ENCODE results near the gene VTCN1.
A peak's percentile ranks its signal among the peaks of the same experiment; 100 is the strongest.
"Not testable (repeated sequence)": the region's sequence is repeated elsewhere in the genome, so short reads cannot be mapped to it uniquely, and the experiment has no call there.

Gene VTCN1

DNA sequence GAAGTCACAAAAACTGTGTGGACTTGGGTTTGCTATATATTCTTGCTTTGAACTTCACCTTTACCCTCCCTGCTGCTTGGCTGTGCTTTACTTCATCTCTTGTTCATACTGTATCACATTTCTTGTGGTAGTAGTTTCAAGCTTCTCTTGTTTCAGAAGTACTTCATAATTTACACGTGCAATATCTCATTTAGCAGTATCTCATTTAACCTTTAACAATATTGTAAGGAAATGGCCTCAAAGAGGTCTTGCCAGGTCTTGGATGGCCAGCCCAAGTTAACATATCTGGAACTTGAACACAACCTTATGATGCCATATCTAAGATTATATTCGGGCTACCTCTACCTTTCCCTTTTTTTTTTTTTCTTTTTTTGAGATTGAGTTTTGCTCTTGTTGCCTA lies 87.5 kb downstream of the VTCN1 start:
- DNase-seq (ENCODE audit: low read depth): no peak

DNA sequence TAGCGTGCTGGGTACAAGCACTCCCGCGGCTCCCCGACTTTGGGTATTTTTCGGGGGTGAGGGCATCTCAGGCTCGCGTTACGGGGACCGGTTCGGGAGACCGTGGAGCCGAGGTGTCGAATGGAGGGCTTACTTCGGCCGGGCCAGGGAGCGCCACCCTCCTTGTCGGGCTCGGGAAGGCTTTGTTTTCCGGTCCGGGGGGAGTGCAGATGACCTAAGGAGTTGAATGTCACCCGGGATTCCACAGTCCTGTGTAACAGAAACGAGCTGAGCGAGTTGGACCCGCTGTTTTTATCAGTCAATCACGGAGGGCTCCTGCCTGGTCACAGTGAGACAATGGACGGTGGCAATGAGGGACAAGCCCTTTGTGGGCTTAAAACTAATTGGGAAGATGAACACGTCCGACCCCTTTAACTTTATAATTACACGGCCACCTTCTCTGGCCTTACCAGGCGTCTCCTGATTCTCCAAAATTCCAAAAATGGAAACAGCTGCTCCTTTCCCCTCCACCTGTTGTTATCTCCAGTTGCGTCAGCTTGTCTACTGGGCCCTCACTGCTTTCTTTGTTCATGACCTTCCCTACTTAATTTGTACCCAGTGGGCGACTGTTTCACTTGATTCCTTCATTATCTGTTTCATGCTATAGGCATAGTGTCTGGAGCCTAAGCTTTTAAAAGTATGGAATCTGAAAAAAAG lies 88.2 kb downstream of the VTCN1 start:
- DNase-seq (ENCODE audit: low read depth): no peak

DNA sequence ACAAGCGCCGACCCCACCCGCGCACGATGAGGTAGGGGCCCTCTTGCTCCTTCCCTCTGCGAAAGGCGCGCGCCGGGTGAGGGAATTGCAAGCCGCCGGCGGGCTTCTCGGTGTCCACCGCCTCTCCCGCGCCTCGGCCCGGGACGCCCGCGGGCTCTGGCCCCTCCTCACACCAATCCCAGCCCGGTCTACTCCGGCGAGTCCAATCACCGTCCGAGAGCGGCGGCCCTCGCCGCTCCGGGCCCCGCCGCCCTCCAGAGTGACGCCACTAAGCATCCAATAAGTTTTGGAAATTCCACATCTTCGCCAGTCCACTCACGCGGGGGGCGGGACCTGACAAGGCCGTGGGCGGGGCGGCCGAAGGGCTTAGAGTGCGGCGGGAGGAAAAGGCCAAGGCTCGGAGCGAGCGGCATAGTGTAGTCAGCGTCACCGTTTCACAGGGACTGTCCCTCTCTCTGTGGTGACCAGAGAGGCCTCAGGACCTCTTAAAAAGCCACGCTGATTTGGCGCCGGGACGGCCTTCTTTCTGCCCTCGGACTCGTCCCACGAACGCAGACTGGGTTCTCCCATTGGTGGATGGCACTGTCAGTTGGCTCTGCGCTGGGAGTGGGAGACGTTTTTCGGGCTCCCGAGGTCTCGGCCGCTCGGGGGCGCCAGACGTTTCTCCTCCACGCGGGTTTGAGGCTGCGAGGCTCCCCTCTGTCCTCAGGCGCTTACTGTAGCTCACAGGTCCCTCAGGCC lies 89.0 kb downstream of the VTCN1 start, which contains the start of gene TRIM45:
Gene TRIM45 (minus strand): TSS at position 161 of the 741 bp plus-strand sequence. CDS start 548 bp downstream, outside the sequence.
- peak; percentile 94 for DNase-seq (ENCODE audit: low read depth)

DNA sequence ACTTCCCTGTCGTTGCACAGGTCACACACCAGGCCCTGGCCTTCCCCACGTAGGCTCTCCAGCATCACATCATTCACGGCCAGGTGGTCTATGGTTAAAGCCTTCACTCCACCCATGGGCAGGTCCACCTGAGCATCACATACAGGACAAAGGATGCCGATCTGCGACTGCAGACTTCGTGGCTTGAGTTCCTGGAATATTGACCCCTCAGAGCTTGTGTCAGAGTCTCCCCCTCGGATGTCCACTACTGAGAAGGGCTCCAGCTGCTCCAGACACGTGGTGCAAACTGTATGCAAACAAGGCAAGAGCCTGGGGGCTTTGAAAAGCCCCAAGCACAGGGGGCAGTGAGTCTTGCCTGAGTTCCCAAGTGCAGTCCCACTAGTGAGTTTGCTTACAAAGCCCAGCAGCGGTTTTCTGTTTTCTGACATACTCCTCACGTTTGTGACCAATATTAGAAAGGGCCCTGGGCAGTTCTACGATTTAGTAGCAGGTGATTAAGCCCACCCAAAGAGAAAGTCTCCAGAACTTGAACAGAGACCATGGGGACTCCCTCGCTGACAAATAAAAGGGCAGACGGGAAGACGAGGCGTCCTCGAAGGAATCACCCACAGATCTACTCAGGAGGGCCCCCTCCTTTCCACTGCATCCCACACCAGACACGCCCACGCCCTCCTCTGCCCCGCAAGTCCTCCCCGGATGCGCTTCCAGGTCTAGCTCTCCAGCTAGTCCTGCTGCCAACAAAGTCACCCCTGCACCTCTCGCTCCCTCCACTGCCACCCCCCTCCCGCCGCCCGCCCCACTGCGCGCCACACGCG lies 89.7 kb downstream of the VTCN1 start:
- no peak for DNase-seq (ENCODE audit: low read depth)

DNA sequence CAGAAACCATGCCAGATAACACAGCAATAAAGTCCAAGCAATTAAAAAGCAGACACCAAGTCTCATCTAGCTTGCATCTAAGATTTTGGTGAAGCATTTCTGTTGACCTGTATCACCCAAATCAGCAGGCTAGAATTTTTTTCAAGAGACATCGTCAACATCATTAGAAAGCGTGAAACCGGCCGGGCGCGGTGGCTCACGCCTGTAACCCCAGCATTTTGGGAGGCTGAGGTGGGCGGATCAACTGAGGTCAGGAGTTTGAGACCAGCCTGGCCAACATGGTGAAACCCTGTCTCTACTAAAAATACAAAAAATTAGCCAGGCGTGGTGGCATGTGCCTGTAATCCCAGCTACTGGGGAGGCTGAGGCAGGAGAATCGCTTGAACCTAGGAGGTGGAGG lies 91.6 kb downstream of the VTCN1 start:
- DNase-seq (ENCODE audit: low read depth): not testable (repeated sequence)

DNA sequence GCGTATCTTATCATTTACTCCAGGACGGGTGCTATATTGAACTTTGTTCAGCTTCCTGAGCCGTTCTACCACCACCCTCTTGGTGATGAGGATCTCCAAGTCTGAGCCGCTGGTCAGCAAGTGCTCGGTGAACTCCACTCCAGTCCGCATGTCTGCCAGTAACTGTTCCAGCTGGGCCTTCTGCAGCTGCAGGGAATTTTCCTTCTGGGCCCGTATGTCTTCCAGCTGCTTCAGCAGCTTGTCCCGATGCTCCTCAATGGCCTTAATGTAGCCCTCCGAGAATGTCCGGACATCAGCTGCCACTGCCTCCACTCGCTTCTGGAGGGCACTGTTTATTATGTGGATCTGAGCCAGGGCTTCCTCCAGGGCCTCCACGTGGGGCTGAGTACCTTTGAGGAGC lies 92.6 kb downstream of the VTCN1 start:
- DNase-seq (ENCODE audit: low read depth): no peak

DNA sequence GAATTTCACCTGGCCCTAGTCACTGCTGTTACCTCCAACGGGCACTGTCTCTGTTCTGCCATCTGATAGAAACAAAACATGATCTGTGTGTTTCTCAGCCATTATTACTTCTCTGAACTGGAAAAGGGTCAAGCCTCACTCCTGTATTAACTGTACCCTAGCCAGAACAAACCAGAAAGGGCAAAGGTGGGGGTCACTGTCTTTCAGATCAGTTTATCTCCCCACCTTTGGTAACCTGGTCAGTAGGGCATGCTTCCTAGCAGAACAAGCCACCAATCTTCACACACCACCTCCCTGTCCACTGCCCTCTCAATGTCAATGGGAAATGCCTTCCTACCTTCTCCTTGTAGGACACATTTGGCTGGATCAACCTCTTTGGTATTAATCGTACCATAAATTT lies 93.0 kb downstream of the VTCN1 start:
- DNase-seq (ENCODE audit: low read depth): no peak

DNA sequence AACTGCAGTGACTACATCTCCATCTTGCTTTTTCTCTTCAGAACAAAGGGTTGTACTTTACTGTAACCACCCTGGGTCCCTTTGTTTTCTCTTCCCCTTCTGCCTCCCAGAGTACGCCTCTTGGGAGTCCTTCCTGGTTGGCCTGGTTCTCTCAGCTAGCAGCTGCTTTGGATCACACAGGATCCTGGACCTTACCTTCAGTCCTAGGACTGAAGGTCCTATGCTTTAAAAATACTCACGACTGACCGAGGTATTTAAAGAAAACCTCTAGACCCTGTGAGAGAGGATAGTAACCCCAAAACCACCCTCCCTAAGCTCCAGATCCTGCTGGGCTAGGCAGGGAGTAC lies 94.0 kb downstream of the VTCN1 start:
- DNase-seq (ENCODE audit: low read depth): no peak

DNA sequence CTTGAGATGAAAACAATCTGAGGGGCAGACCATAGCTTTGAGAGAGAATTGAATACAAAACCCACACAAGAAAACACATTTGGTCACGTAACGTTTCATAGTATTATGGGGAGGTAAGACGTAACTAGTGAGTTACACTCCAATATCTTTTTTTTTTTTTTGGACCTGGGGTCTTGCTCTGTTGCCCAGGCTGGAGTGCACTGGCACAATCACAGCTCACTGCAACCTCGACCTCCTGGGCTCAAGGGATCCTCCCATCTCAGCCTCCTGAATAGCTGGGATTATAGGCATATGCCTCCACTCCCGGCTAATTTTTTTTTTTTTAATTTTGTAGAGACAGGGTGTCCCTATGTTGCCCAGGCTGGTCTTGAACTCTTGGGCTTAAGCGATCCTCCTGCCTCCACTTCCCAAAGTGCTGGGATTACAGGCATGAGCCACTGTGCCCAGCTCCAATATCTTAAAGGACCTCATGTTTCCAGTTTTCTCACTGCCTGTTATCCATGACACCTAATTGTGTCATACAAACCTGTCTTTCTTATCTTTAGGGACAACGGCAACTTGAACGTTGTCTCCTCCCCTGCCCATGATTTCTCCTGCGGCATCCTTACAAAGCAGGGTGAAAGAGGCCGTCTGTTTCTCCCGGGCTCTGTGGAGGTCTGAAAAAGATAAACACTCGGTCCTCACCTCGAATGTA lies 94.5 kb downstream of the VTCN1 start:
- DNase-seq (ENCODE audit: low read depth): no peak

DNA sequence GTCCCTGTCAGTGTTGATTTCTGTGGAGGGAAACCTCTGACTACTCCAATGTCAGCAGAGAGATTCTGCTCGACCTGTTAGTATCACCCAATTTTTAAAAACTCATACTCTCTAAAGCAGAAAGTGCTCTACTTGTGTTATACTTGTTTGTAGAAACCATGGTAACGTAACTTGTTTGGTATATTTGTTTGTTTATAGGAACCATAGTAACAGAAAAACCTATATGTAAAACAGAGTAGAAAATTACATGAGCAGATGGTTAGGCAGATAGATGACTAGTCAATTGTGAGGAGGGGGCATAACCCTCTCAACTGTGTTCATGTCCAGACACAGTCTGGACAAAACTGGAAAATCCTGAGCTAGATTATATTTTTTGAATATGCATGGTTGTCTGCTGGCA lies 95.8 kb downstream of the VTCN1 start:
- DNase-seq (ENCODE audit: low read depth): no peak

DNA sequence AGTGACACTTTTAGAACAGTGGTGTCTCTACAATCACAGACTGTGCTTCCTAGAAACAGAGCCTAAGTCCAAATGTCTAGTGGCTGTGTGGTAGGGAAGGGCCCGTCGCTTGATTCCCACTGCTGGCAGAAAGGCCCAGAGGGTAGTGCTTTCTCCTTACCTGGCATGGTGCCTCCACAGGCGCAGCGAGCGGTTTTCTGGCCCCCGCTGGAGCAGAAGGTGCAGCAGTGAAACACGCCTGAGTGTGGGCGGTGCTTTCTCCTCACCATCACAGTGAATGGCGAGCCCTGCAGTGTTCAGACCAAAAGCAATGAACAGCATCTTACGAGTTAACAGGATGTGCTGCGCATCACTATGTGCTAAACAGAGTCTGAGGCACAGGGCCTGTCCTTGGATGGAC lies 97.5 kb downstream of the VTCN1 start:
- no peak for DNase-seq (ENCODE audit: low read depth)

DNA sequence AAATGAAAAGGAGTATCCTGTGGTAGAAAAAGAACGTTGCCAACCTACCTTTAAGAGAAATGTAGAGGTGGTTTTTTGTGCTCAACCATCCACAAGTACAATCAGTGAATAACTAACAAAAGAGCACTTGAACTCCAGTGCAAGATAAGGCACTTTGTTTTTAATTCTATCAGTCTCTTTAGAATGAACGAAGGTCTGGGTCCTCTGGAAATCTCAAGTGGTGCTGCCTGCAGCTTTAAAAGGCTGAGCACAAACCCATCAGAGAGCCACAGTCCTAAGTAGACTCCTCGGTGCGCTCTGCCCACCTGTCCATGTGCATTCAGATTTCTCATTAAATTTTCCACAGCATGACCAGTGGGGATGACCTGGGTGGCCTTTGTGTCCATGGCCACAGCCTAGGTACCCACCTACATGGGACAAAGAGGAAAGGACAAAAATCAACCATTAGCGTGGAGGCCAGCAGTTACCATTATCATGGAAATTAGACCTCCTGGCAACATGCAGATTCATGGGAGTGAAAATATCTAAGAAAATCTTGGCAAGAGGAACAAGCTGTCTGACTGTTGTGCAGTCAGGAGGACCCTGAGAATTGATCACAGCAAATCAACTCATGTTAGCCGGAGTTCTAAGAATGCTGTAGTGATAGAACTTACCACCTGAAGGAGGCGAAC lies 98.5 kb downstream of the VTCN1 start:
- DNase-seq (ENCODE audit: low read depth): no peak

DNA sequence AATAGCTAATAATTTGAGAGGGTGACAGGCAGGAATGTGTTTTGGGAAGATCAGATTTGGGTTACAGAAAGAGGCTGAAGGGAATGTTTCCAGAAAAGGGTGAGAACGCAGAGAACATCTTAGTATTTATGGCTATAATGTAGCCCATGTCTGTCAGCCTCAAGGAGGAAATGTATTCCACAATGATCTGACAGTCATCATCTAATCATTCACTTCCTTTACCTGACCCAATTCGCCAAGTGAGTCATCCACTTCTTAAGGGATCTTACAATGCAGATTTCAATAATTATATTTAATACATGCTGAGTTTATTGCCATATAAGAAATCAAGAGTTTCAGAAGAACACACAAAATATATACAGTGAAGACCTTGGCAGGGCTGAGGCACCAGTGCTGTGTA lies 100.0 kb downstream of the VTCN1 start:
- no peak for DNase-seq (ENCODE audit: low read depth)

DNA sequence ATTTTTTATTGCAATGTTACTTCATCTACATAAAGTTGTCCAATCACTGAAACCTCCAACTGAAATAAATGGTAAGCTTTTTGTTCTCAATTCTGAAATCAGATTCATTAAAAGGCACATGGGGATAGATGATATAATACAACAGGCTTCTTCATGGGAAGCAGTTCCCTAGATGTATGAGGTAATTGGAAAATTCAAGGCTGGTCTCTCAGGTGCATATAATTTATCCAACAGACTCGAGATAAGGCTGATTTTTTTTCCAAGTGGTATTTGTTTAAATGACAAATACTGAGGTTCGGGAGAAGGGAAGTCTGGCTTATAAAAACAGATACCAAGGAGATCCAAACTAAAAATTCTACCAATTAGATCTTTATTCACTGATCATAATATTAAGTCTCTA lies 103.4 kb downstream of the VTCN1 start:
- DNase-seq (ENCODE audit: low read depth): no peak

DNA sequence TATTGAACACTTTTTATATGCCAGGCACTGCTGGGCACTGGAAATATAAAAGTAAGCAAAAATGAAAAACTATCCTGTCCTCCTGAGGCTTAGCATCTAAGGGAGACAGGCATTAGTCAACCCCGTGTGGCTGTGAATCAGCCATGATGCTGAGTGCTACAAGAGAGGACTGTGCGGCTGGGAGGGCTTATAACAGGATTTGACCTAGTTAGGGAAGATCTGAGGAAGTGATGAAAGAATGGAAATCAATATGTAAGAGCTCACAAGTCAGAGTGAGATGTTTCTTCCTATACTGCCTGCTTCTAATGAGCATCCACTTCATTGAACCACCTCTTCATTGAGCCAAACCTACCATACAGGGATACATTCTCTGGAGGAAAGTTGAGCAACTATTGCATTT lies 104.2 kb downstream of the VTCN1 start:
- no peak for DNase-seq (ENCODE audit: low read depth)

DNA sequence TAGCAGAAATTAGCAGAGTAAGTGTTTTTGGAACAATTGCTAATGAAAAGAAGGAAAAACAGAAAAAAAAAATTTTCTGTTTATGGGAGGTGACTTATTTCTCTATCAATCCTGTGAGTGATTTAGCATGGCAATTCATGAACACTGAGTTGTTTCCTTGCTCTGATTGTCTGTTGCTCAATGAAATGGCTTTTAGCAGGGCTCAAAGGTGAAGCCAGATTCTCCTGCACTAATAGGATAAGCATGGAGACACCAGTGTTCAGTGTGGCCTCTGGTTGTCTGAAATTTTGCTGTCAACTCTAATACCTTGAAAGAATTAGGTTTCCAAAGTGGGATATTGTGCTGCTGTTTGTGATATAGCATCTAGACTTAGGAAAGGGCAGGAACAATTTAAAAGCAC lies 105.0 kb downstream of the VTCN1 start:
- no peak for DNase-seq (ENCODE audit: low read depth)

DNA sequence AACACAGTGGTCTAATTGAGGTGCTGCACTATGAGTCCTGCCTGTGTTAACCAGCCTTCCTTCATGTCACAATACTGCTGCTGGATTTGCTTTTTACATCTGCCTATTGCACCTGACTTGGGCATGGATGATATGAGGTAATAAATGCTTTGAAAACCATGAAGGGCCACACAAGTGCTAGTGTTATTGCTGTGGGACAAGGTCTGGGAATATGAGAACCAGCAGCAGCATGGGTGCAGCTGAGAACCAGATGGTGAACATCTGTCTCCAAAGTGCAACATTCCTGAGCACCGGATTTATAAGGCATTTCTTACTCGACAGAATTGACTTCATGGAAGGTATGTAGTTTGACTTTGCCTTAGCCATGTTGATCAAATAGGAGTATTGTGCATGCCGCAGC lies 105.7 kb downstream of the VTCN1 start:
- DNase-seq (ENCODE audit: low read depth): peak; percentile 42

DNA sequence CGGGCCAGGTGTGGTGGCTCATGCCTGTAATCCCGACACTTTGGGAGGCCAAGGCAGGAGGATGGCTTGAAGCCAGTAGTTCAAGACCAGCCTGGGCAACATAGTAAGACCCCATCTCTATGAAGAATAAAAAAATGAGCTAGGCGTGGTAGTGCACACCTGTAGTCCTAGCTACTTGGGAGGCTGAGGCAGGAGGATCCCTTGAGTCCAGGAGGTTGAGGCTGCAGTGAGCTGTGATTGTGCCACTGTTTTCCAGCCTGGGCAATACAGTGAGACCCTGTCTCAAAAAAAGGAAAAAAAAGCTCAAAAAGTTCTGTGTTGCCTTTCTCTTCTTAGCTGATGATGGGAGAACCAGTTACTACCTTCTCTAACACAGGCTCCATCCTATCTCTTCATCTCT lies 108.9 kb downstream of the VTCN1 start:
- DNase-seq (ENCODE audit: low read depth): not testable (repeated sequence)

DNA sequence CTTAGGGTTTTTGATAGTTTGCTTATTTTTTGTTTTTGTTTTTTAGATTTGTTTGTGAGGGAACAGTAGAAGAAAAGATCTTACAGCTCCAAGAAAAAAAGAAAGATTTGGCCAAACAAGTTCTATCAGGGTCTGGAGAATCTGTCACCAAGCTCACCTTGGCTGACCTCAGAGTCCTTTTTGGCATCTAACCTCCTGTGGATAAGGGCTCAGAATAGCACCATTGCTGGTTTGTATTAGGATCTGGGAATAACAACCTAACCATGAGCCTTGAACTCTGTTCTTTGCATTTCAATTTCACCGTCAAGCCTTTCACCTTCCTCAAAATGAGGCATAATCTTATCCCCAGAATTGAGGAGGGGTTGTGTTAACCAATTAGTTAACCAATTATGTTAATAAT lies 109.4 kb downstream of the VTCN1 start:
- DNase-seq (ENCODE audit: low read depth): no peak

DNA sequence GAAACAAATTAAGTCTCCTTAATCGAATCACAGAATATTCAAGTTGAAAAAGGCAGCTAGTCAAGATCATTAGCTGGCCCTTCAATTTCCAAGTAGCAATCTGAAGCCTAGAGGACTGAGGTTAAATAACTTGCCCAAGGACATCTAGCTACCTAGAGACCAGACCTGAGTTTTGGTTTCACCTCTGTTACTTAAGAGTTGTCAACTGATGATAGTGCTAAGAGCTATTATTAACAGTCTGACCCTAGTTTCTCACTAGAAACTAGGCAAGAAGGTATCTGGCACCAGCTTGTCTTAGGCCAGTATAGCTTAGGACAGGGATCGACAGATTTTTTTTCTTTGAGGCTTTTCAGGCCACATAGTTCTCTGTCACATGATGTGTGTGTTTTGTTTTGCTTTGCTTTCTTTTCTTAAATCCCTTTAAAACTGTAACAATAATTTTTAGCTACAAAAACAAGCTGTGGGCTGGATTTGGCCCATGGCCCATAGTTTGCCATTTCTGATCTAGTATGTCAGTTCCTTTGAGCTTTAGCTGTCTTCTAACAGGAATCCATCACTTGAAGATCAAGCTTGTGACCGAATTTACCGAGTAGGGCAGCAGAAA lies 112.3 kb downstream of the VTCN1 start:
- DNase-seq (ENCODE audit: low read depth): no peak

DNA sequence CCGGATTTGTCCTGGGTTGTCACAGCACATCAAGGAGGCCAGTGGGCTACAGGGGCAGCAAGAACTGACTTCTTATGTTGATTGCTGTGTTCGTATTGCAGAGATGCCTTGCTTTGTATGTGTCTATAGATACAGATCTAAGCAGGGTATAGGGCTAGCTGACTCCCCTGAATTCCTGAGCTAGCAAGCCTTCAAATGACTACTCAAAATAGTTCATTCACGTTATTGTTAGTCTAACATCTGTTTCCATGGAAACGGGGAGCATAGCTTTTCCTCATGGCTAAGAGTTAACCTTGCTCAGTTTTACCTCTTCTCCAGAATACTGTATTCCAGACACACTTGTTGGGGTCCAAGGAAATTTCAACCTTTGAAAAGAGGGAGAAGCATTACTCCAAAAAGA lies 113.3 kb downstream of the VTCN1 start:
- no peak for DNase-seq (ENCODE audit: low read depth)
